HCT116 (cell line): ENCODE data around the gene C21orf91.

ENCODE experiments used
- CEBPB ChIP-seq: IDR thresholded peaks from 2 replicates; pipeline ENCODE4 v1.6.1; 2012; ENCODE audit warnings: low read depth
- EZH2 ChIP-seq: fragments of 200-600 bp; sonication (generic); IDR thresholded peaks from 2 replicates; pipeline ENCODE4 v1.6.1; 2017; ENCODE audit warnings: antibody characterized with exemption, mixed run types
- POLR2A ChIP-seq: IDR thresholded peaks from 2 replicates; pipeline ENCODE4 v1.7.0; 2011; ENCODE audit warnings: borderline replicate concordance; ENCODE audit not compliant: insufficient read depth, insufficient read length; ENCODE audit errors: extremely low read depth
- POLR2AphosphoS5 ChIP-seq: IDR thresholded peaks from 2 replicates; pipeline ENCODE4 v1.6.1; 2011; ENCODE audit warnings: mild to moderate bottlenecking, low read depth, low read length, moderate library complexity
- SIN3A ChIP-seq: IDR thresholded peaks from 2 replicates; pipeline ENCODE4 v1.6.1; 2012; ENCODE audit warnings: low read depth
- TF ChIP-seq, protein P1 (sequence below), 3 experiments: fragments of 200-600 bp in 1 of 3; sonication (generic) in 1 of 3; IDR thresholded peaks in 2 of 3; conservative IDR thresholded peaks in 1 of 3; 2 replicates each; pipeline ENCODE4 v1.5.1; 2012 to 2017; ENCODE audit warnings: low read depth in 2 of 3, low read length in 2 of 3, antibody characterized with exemption in 1 of 3, borderline replicate concordance in 1 of 3, control low read depth in 1 of 3, mild to moderate bottlenecking in 1 of 3, mixed read lengths in 1 of 3, mixed run types in 1 of 3, moderate library complexity in 1 of 3; ENCODE audit not compliant: insufficient read depth in 1 of 3
- TF ChIP-seq, protein P2 (sequence below): IDR thresholded peaks from 2 replicates; pipeline ENCODE4 v1.6.1; 2012

DNA sequence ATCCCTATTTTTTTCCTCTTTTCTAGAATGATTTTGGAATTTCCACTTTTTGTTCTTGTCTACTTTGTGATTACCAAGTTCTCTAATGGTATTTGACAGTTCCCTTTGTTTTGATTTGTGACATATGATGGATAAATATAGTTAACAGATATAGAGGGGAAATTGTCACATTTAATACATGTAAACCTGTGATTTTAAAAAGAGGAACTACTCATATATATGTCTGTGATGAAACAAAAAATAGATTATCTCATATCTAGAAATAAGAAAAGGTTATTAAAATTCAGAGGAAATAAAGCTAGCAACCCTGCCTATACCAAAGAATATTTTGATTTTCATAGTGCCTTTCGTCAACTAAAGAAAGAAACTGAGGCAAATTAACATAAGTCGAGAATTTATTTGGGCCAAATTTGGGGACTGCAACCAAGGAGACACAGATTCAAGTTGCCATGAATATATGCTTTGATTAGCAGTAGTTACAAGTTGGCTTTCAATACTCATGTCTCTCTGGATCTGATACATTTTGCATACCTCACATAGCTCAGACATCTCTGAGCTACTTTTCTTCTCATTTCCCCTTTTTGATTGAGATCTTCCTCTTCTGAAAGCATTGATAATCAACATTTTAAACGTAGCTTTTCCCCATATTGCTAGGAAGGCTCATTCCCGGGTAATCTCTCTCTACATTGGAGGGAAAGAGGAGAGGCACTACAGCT lies 15.6 kb upstream of the C21orf91 start:
- TF ChIP-seq POLR2A (no peak), SIN3A (no peak), EZH2 (no peak), CEBPB (no peak), POLR2AphosphoS5 (no peak)
- TF ChIP-seq, protein P1, sequence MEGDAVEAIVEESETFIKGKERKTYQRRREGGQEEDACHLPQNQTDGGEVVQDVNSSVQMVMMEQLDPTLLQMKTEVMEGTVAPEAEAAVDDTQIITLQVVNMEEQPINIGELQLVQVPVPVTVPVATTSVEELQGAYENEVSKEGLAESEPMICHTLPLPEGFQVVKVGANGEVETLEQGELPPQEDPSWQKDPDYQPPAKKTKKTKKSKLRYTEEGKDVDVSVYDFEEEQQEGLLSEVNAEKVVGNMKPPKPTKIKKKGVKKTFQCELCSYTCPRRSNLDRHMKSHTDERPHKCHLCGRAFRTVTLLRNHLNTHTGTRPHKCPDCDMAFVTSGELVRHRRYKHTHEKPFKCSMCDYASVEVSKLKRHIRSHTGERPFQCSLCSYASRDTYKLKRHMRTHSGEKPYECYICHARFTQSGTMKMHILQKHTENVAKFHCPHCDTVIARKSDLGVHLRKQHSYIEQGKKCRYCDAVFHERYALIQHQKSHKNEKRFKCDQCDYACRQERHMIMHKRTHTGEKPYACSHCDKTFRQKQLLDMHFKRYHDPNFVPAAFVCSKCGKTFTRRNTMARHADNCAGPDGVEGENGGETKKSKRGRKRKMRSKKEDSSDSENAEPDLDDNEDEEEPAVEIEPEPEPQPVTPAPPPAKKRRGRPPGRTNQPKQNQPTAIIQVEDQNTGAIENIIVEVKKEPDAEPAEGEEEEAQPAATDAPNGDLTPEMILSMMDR (IDR thresholded peaks at IDR 0.05 in 2 of 3, conservative IDR thresholded peaks at IDR 0.05 in 1 of 3; ENCODE audit: borderline replicate concordance in 1 of 3, insufficient read depth in 1 of 3, low read depth in 2 of 3, low read length in 2 of 3), result no peak
- TF ChIP-seq, protein P2, sequence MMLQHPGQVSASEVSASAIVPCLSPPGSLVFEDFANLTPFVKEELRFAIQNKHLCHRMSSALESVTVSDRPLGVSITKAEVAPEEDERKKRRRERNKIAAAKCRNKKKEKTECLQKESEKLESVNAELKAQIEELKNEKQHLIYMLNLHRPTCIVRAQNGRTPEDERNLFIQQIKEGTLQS, result no peak
